K562 (cell line): ENCODE data around the gene MRGPRE. TPM values are rescaled to one million over a fixed set of nuclear protein-coding genes. Genes with fewer than 3 reads are reported as not detected.

Experiments used
- ATAC-seq: fragments of 200-7000 bp; cut with Tn5 transposase; 3 replicates; pipeline ENCODE4 v1.9.1; 2020; ENCODE audit warnings: moderate library complexity
- BruUV-seq: library from RNA; stranded (reverse); fragments of 400-500 nt; replicated peaks from 2 replicates; lab custom pipeline; 2021; lab: Mats Ljungman, UMichigan
- CTCF ChIA-PET: fragments of 300-600 bp; formaldehyde crosslinking; extraction: SDS; loops from one replicate; lab custom pipeline; 2021; ENCODE audit warnings: low intra/inter-chr PET ratio; lab: Yijun Ruan, JAX
- POLR2A ChIA-PET: fragments of 300-600, 350-650 bp; sonication (Branson Sonifier 250); formaldehyde crosslinking; extraction: SDS; loops from one replicate; lab custom pipeline; 2021; ENCODE audit warnings: antibody characterized with exemption, inconsistent platforms; lab: Yijun Ruan, JAX
- DNase-seq, 4 experiments: peaks; one replicate each; pipeline versions ENCODE4 v3.0.0 to v3.0.0-alpha.2; 2011 to 2018; ENCODE audit warnings: low spot score in 3 of 4, mixed read lengths in 3 of 4; ENCODE audit errors: extremely low read depth in 1 of 4
- FAIRE-seq: peaks from 2 replicates; lab custom pipeline; 2011; peaks lifted over from hg19 to GRCh38; lab: Jason Lieb, UNC
- H2AFZ ChIP-seq: 2 replicates; pipeline ENCODE4 v1.6.0; 2011; ENCODE audit warnings: low read depth, low read length, control low read depth, inconsistent platforms
- H3K27ac ChIP-seq: fragments of 200-600 bp; 3 replicates; pipeline ENCODE4 v1.8.0; 2011; ENCODE audit warnings: low read depth, mild to moderate bottlenecking, control low read depth, inconsistent platforms, low read length, moderate library complexity, mixed read lengths; ENCODE audit errors: extremely low read depth
- H3K27me3 ChIP-seq, 2 experiments: fragments of 300-600 bp in 1 of 2; 2 replicates in 1 of 2; 3 replicates in 1 of 2; pipeline versions ENCODE4 v1.6.0 to v1.8.0; 2011; ENCODE audit warnings: inconsistent platforms in 2 of 2, low read length in 2 of 2, mild to moderate bottlenecking in 1 of 2, mixed read lengths in 1 of 2, moderate library complexity in 1 of 2; ENCODE audit not compliant: control insufficient read depth in 2 of 2, insufficient read depth in 2 of 2
- H3K36me3 ChIP-seq: fragments of 300-600 bp; 3 replicates; pipeline ENCODE4 v1.8.0; 2011; ENCODE audit warnings: mild to moderate bottlenecking, low read length, inconsistent platforms; ENCODE audit not compliant: control insufficient read depth, insufficient read depth
- H3K4me1 ChIP-seq, 2 experiments: fragments of 200-600 bp in 1 of 2; replicated peaks in 1 of 2; 2 replicates in 1 of 2; 3 replicates in 1 of 2; pipeline versions ENCODE4 v1.5.1 to v1.8.0; 2011; ENCODE audit warnings: inconsistent platforms in 2 of 2, low read length in 2 of 2, mild to moderate bottlenecking in 1 of 2, mixed read lengths in 1 of 2, moderate library complexity in 1 of 2; ENCODE audit not compliant: control insufficient read depth in 2 of 2, insufficient read depth in 2 of 2
- H3K4me2 ChIP-seq: 2 replicates; pipeline ENCODE4 v1.6.1; 2011; ENCODE audit warnings: low read length, control low read depth, inconsistent platforms, mixed read lengths; ENCODE audit not compliant: insufficient read depth
- H3K4me3 ChIP-seq: fragments of 200-600 bp; sonication (generic), shearing (Covaris generic); 2 replicates; pipeline ENCODE4 v1.5.1; 2016; ENCODE audit warnings: control low read depth, inconsistent platforms
- H3K79me2 ChIP-seq: fragments of 200-600 bp; 3 replicates; pipeline ENCODE4 v1.8.0; 2011; ENCODE audit warnings: low read length, inconsistent platforms; ENCODE audit not compliant: control insufficient read depth, insufficient read depth
- H3K9ac ChIP-seq, 2 experiments: 2 replicates each; pipeline versions ENCODE4 v1.6.0 to v1.6.1; 2011; ENCODE audit warnings: low read depth in 2 of 2, low read length in 2 of 2, control low read depth in 1 of 2, inconsistent platforms in 1 of 2, mild to moderate bottlenecking in 1 of 2, mixed read lengths in 1 of 2; ENCODE audit not compliant: insufficient read depth in 1 of 2
- H3K9me1 ChIP-seq: one replicate; pipeline ENCODE4 v1.6.0; 2011; ENCODE audit warnings: inconsistent platforms, mild to moderate bottlenecking, low read length, moderate library complexity; ENCODE audit not compliant: control insufficient read depth, insufficient read depth
- H3K9me3 ChIP-seq: replicated peaks from 2 replicates; pipeline ENCODE4 v1.5.1; 2011; ENCODE audit warnings: low read depth, low read length, inconsistent platforms; ENCODE audit not compliant: control insufficient read depth, insufficient read depth
- H4K20me1 ChIP-seq: replicated peaks from 2 replicates; pipeline ENCODE4 v1.6.1; 2011; ENCODE audit warnings: low read length, inconsistent platforms, mixed read lengths; ENCODE audit not compliant: control insufficient read depth, insufficient read depth
- BCOR ChIP-seq: fragments of 450-650 bp; IDR thresholded peaks from 2 replicates; pipeline ENCODE4 v1.6.1; 2016
- NFE2 ChIP-seq: IDR thresholded peaks from 2 replicates; pipeline ENCODE4 v1.6.1; 2014; ENCODE audit warnings: antibody characterized with exemption, low read depth
- NFIC ChIP-seq: fragments of 450-650 bp; IDR thresholded peaks from 2 replicates; pipeline ENCODE4 v1.6.1; 2017; ENCODE audit warnings: mild to moderate bottlenecking, inconsistent platforms
- PRPF4 ChIP-seq: fragments of 200-400 bp; formaldehyde crosslinking; IDR thresholded peaks from one replicate; pipeline ENCODE4 v1.6.1; 2017; ENCODE audit warnings: low read length, low read depth, mild to moderate bottlenecking; ENCODE audit not compliant: insufficient read depth, poor library complexity, severe bottlenecking
- TEAD4 ChIP-seq, 2 experiments: sonication (generic) in 1 of 2; formaldehyde crosslinking in 1 of 2; IDR thresholded peaks; 2 replicates each; pipeline versions ENCODE4 v1.6.1 to v1.8.0; 2012 to 2022; ENCODE audit warnings: borderline replicate concordance in 1 of 2, inconsistent platforms in 1 of 2, low read length in 1 of 2, mild to moderate bottlenecking in 1 of 2, missing genetic modification reagents in 1 of 2
- TRIM24 ChIP-seq, 2 experiments: fragments of 450-650 bp; IDR thresholded peaks; 2 replicates each; pipeline ENCODE4 v1.6.1; 2016
- ZFPM2 ChIP-seq: fragments of 250-450 bp; sonication (Bioruptor Pico); IDR thresholded peaks from 2 replicates; pipeline ENCODE4 v1.5.1; 2022; ENCODE audit warnings: mild to moderate bottlenecking
- ZNF583 ChIP-seq: fragments of 250-450 bp; sonication (Bioruptor Pico); IDR thresholded peaks from 2 replicates; pipeline ENCODE4 v1.4.0; 2020
- ZSCAN32 ChIP-seq: fragments of 450-650 bp; formaldehyde crosslinking; IDR thresholded peaks from 2 replicates; pipeline ENCODE4 v1.4.0; 2020; ENCODE audit warnings: mild to moderate bottlenecking, moderate library complexity
- WGBS: fragments of 100-300 bp; shearing (Covaris generic); methylation state at CpG from one replicate; pipeline ENCODE4 v1.1.6; 2016; ENCODE audit warnings: low coverage, mixed read lengths; ENCODE audit not compliant: insufficient coverage; ENCODE audit errors: missing lambda C conversion rate; 5-methylcytosine and 5-hydroxymethylcytosine counted together
- in situ Hi-C: fragments of 300-500 bp; cut with MboI; formaldehyde crosslinking; loops from 4 replicates; pipeline ENCODE4 v1.15.0; 2018; ENCODE audit warnings: inconsistent platforms, mixed read lengths
- intact Hi-C: fragments of 100-400 bp; cut with micrococcal nuclease; formaldehyde crosslinking; loops from 2 replicates; pipeline ENCODE4 v1.14.2; 2022
- polyA plus RNA-seq, 8 experiments: library from polyadenylated mRNA; depleted of rRNA in 4 of 8; stranded (reverse) in 5 of 8; unstranded in 3 of 8; fragments of >200 nt; fragmentation: Nextera tagmentation in 2 of 8; fragmentation: Illumina TruSeq in 1 of 8; extraction: Ambion mirVana in 2 of 8; extraction: Trizol in 1 of 8; gene quantifications; 2 replicates each; pipeline versions ENCODE4 v1.2.1 to v1.2.3, GENCODE V29; 2011 to 2014; ENCODE audit warnings: inconsistent platforms in 1 of 8, missing spikeins in 1 of 8
- total RNA-seq, 7 experiments: library from RNA; depleted of rRNA in 6 of 7; stranded (reverse); fragments of >200 nt in 6 of 7; fragmentation: Illumina TruSeq in 2 of 7; extraction: Trizol in 2 of 7; gene quantifications; 2 replicates each; pipeline versions ENCODE4 v1.2.1 to v1.2.3, GENCODE V29; 2011 to 2021; ENCODE audit warnings: low replicate concordance in 1 of 7
- TF ChIP-seq, protein P1 (sequence below): fragments of 450-650 bp; IDR thresholded peaks from 2 replicates; pipeline ENCODE4 v1.6.1; 2017; ENCODE audit warnings: mild to moderate bottlenecking, moderate library complexity
- TF ChIP-seq, protein P2 (sequence below): fragments of 450-650 bp; formaldehyde crosslinking; IDR thresholded peaks from 2 replicates; pipeline ENCODE4 v1.4.0; 2022; ENCODE audit warnings: missing genetic modification characterization
- TF ChIP-seq, protein P3 (sequence below): sonication (generic); formaldehyde crosslinking; IDR thresholded peaks from 2 replicates; pipeline ENCODE4 v1.8.1; 2023; ENCODE audit warnings: mild to moderate bottlenecking, missing genetic modification reagents
- TF ChIP-seq, protein P4 (sequence below): fragments of 450-650 bp; formaldehyde crosslinking; IDR thresholded peaks from 2 replicates; pipeline ENCODE4 v1.4.0; 2022; ENCODE audit warnings: missing genetic modification characterization
- TF ChIP-seq, protein P5 (sequence below): IDR thresholded peaks from 2 replicates; pipeline ENCODE4 v1.6.1; 2011; ENCODE audit warnings: borderline replicate concordance, low read depth, mild to moderate bottlenecking, moderate library complexity, low read length; ENCODE audit not compliant: insufficient read depth, poor library complexity, severe bottlenecking

MRGPRE gene
- total and polyA plus RNA-seq, 9 of the 15 experiments (the other 6 are each of a cell fraction or from before 2014, with no cell fraction given): not detected

DNA sequence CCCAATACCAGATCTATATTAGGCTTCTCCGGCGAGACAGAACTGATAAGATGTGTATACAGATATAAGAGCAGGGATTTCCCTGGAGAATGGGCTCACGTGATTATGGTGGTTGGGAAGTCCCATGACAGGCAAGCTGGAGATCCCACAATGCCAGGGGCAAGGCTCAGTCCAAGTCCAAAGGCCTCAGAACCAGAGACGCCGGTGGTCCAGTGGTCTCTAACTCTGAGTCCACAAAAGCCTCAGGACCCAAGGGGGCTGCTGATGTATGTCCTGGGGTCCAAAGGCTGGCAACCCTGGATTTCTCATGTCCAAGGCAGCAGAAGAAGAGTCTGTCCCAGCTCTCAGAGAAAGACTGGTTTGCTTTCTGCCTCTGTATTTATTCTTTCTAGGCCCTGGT is 51.3 kb downstream of the MRGPRE start:
- Histone ChIP-seq H3K9ac (no peak overlapping the region), H3K4me2 (no peak overlapping the region), H3K9me1 (no peaks in the 10 kb centered on the region), H3K27ac (no peak overlapping the region), H3K9me3 (peaks cover 13% of the 10 kb centered on the region; the same call in 1 of the 2 replicates), H3K4me3 (no peak overlapping the region), H2AFZ (no peak overlapping the region), H3K36me3 (no peaks in the 10 kb centered on the region), H4K20me1 (no peaks in the 10 kb centered on the region), H3K4me1 (peaks cover 0 to 9% of the 10 kb centered on the region in 2 experiments; a peak in 2 of 5 replicates), H3K79me2 (no peaks in the 10 kb centered on the region), H3K27me3 (no peaks in the 10 kb centered on the region)
- ChIA-PET CTCF (no interaction called here), POLR2A (interaction anchor here (1.3 kb wide), 1 partner anchor 9 kb away, joined by 3 read pairs; no protein-coding TSS in a partner anchor)
- in situ Hi-C loops (no loop called here), intact Hi-C loops (no loop called here)
- ATAC-seq (no peak), DNase-seq (no peak), FAIRE-seq (no peak)
- 56% methylated on average over 5 of the region's 5 CpGs for WGBS
- no TSS peak for BruUV-seq
- TF ChIP-seq ZNF583 (no peak), PRPF4 (no peak), TEAD4 (IDR thresholded peaks at IDR 0.05; ENCODE audit: low read length) (no peak), TEAD4 (CRISPR knock-in tag; IDR thresholded peaks at IDR 0.05; ENCODE audit: borderline replicate concordance) (no peak), TRIM24 (IDR thresholded peaks at IDR 0.05) (no peak), ZFPM2 (CRISPR knock-in tag) (no peak), NFE2 (no peak), ZSCAN32 (CRISPR knock-in tag) (no peak), NFIC (no peak), BCOR (no peak)
- TF ChIP-seq, protein P1, sequence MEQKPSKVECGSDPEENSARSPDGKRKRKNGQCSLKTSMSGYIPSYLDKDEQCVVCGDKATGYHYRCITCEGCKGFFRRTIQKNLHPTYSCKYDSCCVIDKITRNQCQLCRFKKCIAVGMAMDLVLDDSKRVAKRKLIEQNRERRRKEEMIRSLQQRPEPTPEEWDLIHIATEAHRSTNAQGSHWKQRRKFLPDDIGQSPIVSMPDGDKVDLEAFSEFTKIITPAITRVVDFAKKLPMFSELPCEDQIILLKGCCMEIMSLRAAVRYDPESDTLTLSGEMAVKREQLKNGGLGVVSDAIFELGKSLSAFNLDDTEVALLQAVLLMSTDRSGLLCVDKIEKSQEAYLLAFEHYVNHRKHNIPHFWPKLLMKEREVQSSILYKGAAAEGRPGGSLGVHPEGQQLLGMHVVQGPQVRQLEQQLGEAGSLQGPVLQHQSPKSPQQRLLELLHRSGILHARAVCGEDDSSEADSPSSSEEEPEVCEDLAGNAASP: no peak
- TF ChIP-seq, protein P2, sequence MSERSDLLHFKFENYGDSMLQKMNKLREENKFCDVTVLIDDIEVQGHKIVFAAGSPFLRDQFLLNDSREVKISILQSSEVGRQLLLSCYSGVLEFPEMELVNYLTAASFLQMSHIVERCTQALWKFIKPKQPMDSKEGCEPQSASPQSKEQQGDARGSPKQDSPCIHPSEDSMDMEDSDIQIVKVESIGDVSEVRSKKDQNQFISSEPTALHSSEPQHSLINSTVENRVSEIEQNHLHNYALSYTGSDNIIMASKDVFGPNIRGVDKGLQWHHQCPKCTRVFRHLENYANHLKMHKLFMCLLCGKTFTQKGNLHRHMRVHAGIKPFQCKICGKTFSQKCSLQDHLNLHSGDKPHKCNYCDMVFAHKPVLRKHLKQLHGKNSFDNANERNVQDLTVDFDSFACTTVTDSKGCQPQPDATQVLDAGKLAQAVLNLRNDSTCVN (CRISPR knock-in tag): no peak
- TF ChIP-seq, protein P3, sequence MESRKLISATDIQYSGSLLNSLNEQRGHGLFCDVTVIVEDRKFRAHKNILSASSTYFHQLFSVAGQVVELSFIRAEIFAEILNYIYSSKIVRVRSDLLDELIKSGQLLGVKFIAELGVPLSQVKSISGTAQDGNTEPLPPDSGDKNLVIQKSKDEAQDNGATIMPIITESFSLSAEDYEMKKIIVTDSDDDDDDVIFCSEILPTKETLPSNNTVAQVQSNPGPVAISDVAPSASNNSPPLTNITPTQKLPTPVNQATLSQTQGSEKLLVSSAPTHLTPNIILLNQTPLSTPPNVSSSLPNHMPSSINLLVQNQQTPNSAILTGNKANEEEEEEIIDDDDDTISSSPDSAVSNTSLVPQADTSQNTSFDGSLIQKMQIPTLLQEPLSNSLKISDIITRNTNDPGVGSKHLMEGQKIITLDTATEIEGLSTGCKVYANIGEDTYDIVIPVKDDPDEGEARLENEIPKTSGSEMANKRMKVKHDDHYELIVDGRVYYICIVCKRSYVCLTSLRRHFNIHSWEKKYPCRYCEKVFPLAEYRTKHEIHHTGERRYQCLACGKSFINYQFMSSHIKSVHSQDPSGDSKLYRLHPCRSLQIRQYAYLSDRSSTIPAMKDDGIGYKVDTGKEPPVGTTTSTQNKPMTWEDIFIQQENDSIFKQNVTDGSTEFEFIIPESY (CRISPR knock-in tag): no peak
- TF ChIP-seq, protein P4, sequence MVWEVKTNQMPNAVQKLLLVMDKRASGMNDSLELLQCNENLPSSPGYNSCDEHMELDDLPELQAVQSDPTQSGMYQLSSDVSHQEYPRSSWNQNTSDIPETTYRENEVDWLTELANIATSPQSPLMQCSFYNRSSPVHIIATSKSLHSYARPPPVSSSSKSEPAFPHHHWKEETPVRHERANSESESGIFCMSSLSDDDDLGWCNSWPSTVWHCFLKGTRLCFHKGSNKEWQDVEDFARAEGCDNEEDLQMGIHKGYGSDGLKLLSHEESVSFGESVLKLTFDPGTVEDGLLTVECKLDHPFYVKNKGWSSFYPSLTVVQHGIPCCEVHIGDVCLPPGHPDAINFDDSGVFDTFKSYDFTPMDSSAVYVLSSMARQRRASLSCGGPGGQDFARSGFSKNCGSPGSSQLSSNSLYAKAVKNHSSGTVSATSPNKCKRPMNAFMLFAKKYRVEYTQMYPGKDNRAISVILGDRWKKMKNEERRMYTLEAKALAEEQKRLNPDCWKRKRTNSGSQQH (CRISPR knock-in tag): no peak
- TF ChIP-seq, protein P5, sequence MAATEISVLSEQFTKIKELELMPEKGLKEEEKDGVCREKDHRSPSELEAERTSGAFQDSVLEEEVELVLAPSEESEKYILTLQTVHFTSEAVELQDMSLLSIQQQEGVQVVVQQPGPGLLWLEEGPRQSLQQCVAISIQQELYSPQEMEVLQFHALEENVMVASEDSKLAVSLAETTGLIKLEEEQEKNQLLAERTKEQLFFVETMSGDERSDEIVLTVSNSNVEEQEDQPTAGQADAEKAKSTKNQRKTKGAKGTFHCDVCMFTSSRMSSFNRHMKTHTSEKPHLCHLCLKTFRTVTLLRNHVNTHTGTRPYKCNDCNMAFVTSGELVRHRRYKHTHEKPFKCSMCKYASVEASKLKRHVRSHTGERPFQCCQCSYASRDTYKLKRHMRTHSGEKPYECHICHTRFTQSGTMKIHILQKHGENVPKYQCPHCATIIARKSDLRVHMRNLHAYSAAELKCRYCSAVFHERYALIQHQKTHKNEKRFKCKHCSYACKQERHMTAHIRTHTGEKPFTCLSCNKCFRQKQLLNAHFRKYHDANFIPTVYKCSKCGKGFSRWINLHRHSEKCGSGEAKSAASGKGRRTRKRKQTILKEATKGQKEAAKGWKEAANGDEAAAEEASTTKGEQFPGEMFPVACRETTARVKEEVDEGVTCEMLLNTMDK: no peak
